K562 (cell line): ENCODE data around the gene WTIP. TPM values are rescaled to one million over a fixed set of nuclear protein-coding genes. Genes with fewer than 3 reads are reported as not detected.

ENCODE experiments used
- ATAC-seq: fragments of 200-7000 bp; cut with Tn5 transposase; 3 replicates; pipeline ENCODE4 v1.9.1; 2020; ENCODE audit warnings: moderate library complexity
- BruUV-seq: library from RNA; stranded (reverse); fragments of 400-500 nt; replicated peaks from 2 replicates; lab custom pipeline; 2021; lab: Mats Ljungman, UMichigan
- CTCF ChIA-PET: fragments of 300-600 bp; formaldehyde crosslinking; extraction: SDS; loops from one replicate; lab custom pipeline; 2021; ENCODE audit warnings: low intra/inter-chr PET ratio; lab: Yijun Ruan, JAX
- POLR2A ChIA-PET: fragments of 300-600, 350-650 bp; sonication (Branson Sonifier 250); formaldehyde crosslinking; extraction: SDS; loops from one replicate; lab custom pipeline; 2021; ENCODE audit warnings: antibody characterized with exemption, inconsistent platforms; lab: Yijun Ruan, JAX
- DNase-seq, 4 experiments: peaks; one replicate each; pipeline versions ENCODE4 v3.0.0 to v3.0.0-alpha.2; 2011 to 2018; ENCODE audit warnings: low spot score in 3 of 4, mixed read lengths in 3 of 4; ENCODE audit errors: extremely low read depth in 1 of 4
- FAIRE-seq: peaks from 2 replicates; lab custom pipeline; 2011; peaks lifted over from hg19 to GRCh38; lab: Jason Lieb, UNC
- H2AFZ ChIP-seq: 2 replicates; pipeline ENCODE4 v1.6.0; 2011; ENCODE audit warnings: low read depth, low read length, control low read depth, inconsistent platforms
- H3K27ac ChIP-seq: fragments of 200-600 bp; 3 replicates; pipeline ENCODE4 v1.8.0; 2011; ENCODE audit warnings: low read depth, mild to moderate bottlenecking, control low read depth, inconsistent platforms, low read length, moderate library complexity, mixed read lengths; ENCODE audit errors: extremely low read depth
- H3K27me3 ChIP-seq, 2 experiments: fragments of 300-600 bp in 1 of 2; 2 replicates in 1 of 2; 3 replicates in 1 of 2; pipeline versions ENCODE4 v1.6.0 to v1.8.0; 2011; ENCODE audit warnings: inconsistent platforms in 2 of 2, low read length in 2 of 2, mild to moderate bottlenecking in 1 of 2, mixed read lengths in 1 of 2, moderate library complexity in 1 of 2; ENCODE audit not compliant: control insufficient read depth in 2 of 2, insufficient read depth in 2 of 2
- H3K36me3 ChIP-seq: fragments of 300-600 bp; 3 replicates; pipeline ENCODE4 v1.8.0; 2011; ENCODE audit warnings: mild to moderate bottlenecking, low read length, inconsistent platforms; ENCODE audit not compliant: control insufficient read depth, insufficient read depth
- H3K4me1 ChIP-seq, 2 experiments: fragments of 200-600 bp in 1 of 2; replicated peaks in 1 of 2; 2 replicates in 1 of 2; 3 replicates in 1 of 2; pipeline versions ENCODE4 v1.5.1 to v1.8.0; 2011; ENCODE audit warnings: inconsistent platforms in 2 of 2, low read length in 2 of 2, mild to moderate bottlenecking in 1 of 2, mixed read lengths in 1 of 2, moderate library complexity in 1 of 2; ENCODE audit not compliant: control insufficient read depth in 2 of 2, insufficient read depth in 2 of 2
- H3K4me2 ChIP-seq: 2 replicates; pipeline ENCODE4 v1.6.1; 2011; ENCODE audit warnings: low read length, control low read depth, inconsistent platforms, mixed read lengths; ENCODE audit not compliant: insufficient read depth
- H3K4me3 ChIP-seq: fragments of 200-600 bp; sonication (generic), shearing (Covaris generic); 2 replicates; pipeline ENCODE4 v1.5.1; 2016; ENCODE audit warnings: control low read depth, inconsistent platforms
- H3K79me2 ChIP-seq: fragments of 200-600 bp; 3 replicates; pipeline ENCODE4 v1.8.0; 2011; ENCODE audit warnings: low read length, inconsistent platforms; ENCODE audit not compliant: control insufficient read depth, insufficient read depth
- H3K9ac ChIP-seq, 2 experiments: 2 replicates each; pipeline versions ENCODE4 v1.6.0 to v1.6.1; 2011; ENCODE audit warnings: low read depth in 2 of 2, low read length in 2 of 2, control low read depth in 1 of 2, inconsistent platforms in 1 of 2, mild to moderate bottlenecking in 1 of 2, mixed read lengths in 1 of 2; ENCODE audit not compliant: insufficient read depth in 1 of 2
- H3K9me1 ChIP-seq: one replicate; pipeline ENCODE4 v1.6.0; 2011; ENCODE audit warnings: inconsistent platforms, mild to moderate bottlenecking, low read length, moderate library complexity; ENCODE audit not compliant: control insufficient read depth, insufficient read depth
- H3K9me3 ChIP-seq: replicated peaks from 2 replicates; pipeline ENCODE4 v1.5.1; 2011; ENCODE audit warnings: low read depth, low read length, inconsistent platforms; ENCODE audit not compliant: control insufficient read depth, insufficient read depth
- H4K20me1 ChIP-seq: replicated peaks from 2 replicates; pipeline ENCODE4 v1.6.1; 2011; ENCODE audit warnings: low read length, inconsistent platforms, mixed read lengths; ENCODE audit not compliant: control insufficient read depth, insufficient read depth
- HBP1 ChIP-seq: fragments of 450-650 bp; formaldehyde crosslinking; IDR thresholded peaks from 2 replicates; pipeline ENCODE4 v1.4.0; 2022; ENCODE audit warnings: missing genetic modification characterization
- MLLT1 ChIP-seq, 2 experiments: fragments of 450-650 bp; IDR thresholded peaks; 2 replicates each; pipeline ENCODE4 v1.6.1; 2016
- NFATC3 ChIP-seq: fragments of 450-650 bp; IDR thresholded peaks from 2 replicates; pipeline ENCODE4 v1.6.1; 2017; ENCODE audit warnings: mild to moderate bottlenecking
- PRDM10 ChIP-seq: fragments of 450-650 bp; IDR thresholded peaks from 2 replicates; pipeline ENCODE4 v1.6.1; 2018; ENCODE audit not compliant: partially characterized antibody
- ZNF134 ChIP-seq: fragments of 250-450 bp; sonication (Bioruptor Pico); conservative IDR thresholded peaks from 2 replicates; pipeline ENCODE4 v1.4.0; 2020
- WGBS: fragments of 100-300 bp; shearing (Covaris generic); methylation state at CpG from one replicate; pipeline ENCODE4 v1.1.6; 2016; ENCODE audit warnings: low coverage, mixed read lengths; ENCODE audit not compliant: insufficient coverage; ENCODE audit errors: missing lambda C conversion rate; 5-methylcytosine and 5-hydroxymethylcytosine counted together
- in situ Hi-C: fragments of 300-500 bp; cut with MboI; formaldehyde crosslinking; loops from 4 replicates; pipeline ENCODE4 v1.15.0; 2018; ENCODE audit warnings: inconsistent platforms, mixed read lengths
- intact Hi-C: fragments of 100-400 bp; cut with micrococcal nuclease; formaldehyde crosslinking; loops from 2 replicates; pipeline ENCODE4 v1.14.2; 2022
- polyA plus RNA-seq, 8 experiments: library from polyadenylated mRNA; depleted of rRNA in 4 of 8; stranded (reverse) in 5 of 8; unstranded in 3 of 8; fragments of >200 nt; fragmentation: Nextera tagmentation in 2 of 8; fragmentation: Illumina TruSeq in 1 of 8; extraction: Ambion mirVana in 2 of 8; extraction: Trizol in 1 of 8; gene quantifications; 2 replicates each; pipeline versions ENCODE4 v1.2.1 to v1.2.3, GENCODE V29; 2011 to 2014; ENCODE audit warnings: inconsistent platforms in 1 of 8, missing spikeins in 1 of 8
- total RNA-seq, 7 experiments: library from RNA; depleted of rRNA in 6 of 7; stranded (reverse); fragments of >200 nt in 6 of 7; fragmentation: Illumina TruSeq in 2 of 7; extraction: Trizol in 2 of 7; gene quantifications; 2 replicates each; pipeline versions ENCODE4 v1.2.1 to v1.2.3, GENCODE V29; 2011 to 2021; ENCODE audit warnings: low replicate concordance in 1 of 7

Gene WTIP
- total and polyA plus RNA-seq, 9 of the 15 experiments (the other 6 are each of a cell fraction or from before 2014, with no cell fraction given): under 0.01 to 0.54 (median 0.27) TPM; not detected in 1

- H3K79me2 ChIP-seq: peaks cover 38% of the 10 kb centered on the region
- H3K4me3 ChIP-seq: no peak overlapping the region
- POLR2A ChIA-PET: interaction anchor here (0.6 kb wide), 1 partner anchor 77 kb away, joined by 5 read pairs; no protein-coding TSS in a partner anchor
- H3K4me1 ChIP-seq: no peaks in the 10 kb centered on the region
- in situ Hi-C loops (no loop called here), intact Hi-C loops (no loop called here)
- CTCF ChIA-PET: no interaction called here
- WGBS: 96% methylated on average over 5 of the region's 5 CpGs
- H3K9me1 ChIP-seq: no peaks in the 10 kb centered on the region
- TF ChIP-seq HBP1 (CRISPR knock-in tag) (no peak), PRDM10 (no peak), MLLT1 (IDR thresholded peaks at IDR 0.05) (no peak), ZNF134 (no peak), NFATC3 (no peak)
- no peaks in the 10 kb centered on the region for H3K9me3 ChIP-seq
- DNase-seq (no peak), FAIRE-seq (no peak), ATAC-seq (no peak)
- H3K27ac ChIP-seq: no peak overlapping the region
- H3K27me3 ChIP-seq: no peaks in the 10 kb centered on the region
- H4K20me1 ChIP-seq: no peaks in the 10 kb centered on the region
- TSS peak; percentile 5 for BruUV-seq
- no peak overlapping the region for H3K9ac ChIP-seq
- H3K36me3 ChIP-seq: peaks cover 92% of the 10 kb centered on the region
- H3K4me2 ChIP-seq: no peak overlapping the region
- H2AFZ ChIP-seq: no peak overlapping the region
Observed at GRCh38 chr19:34461375-34462100, 20.0 kb upstream of the WTIP start.
